Stimulated activated CD8-positive, alpha-beta memory T cell treated with anti-CD3 and anti-CD28 coated beads, Interleukin-4, amount 100 ng/mL, for 4 hours (primary cell): ENCODE measurements around the gene TCERG1.
"Not testable (repeated sequence)": the region's sequence is repeated elsewhere in the genome, so short reads cannot be mapped to it uniquely, and the experiment has no call there.

Experiments
- DNase-seq, 2 donors: peaks; one replicate each; pipeline ENCODE4 v3.0.0-alpha.2; 2020; ENCODE audit warnings: low read depth in 2 of 2, low spot score in 1 of 2

The TCERG1 gene

DNA sequence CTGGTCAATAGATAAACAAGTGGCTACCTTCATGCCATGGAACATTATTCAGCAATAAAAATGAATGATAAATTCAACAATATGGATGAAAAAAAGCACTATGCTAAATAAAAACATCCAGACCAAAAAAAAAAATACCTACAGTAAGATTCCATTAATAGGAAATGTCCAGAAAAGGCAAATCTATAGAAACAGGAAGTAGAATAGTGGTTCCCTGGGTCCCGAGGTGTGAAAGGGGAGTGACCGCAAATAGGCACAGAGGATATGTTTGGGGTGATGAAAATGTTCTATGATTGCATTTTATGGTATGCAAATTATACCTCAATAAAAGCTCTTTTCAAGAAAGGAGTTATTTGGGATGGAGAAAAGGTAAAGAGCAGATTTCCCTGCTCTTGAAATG, 72.4 kb downstream of the TCERG1 start:
- DNase-seq = no peak

DNA sequence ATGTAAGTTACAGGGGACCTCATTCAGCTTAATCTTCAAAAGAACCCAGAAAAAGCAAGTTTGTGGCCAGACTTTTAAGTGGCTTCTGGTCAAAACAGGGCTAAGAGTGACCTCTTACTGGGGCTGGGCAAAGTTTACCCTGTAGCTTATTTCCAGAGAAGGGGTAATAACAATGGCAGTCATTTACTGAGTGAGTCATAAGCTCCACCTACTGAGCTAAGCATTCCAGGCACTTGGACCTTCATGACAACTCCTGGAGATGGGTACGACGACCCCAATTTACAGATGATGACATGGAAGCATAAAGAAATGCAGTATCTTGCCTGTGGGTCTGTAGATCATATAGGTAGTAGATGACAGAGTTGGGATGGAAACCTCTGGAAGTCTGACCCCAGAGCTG, 73.6 kb downstream of the TCERG1 start:
- no peak for DNase-seq

DNA sequence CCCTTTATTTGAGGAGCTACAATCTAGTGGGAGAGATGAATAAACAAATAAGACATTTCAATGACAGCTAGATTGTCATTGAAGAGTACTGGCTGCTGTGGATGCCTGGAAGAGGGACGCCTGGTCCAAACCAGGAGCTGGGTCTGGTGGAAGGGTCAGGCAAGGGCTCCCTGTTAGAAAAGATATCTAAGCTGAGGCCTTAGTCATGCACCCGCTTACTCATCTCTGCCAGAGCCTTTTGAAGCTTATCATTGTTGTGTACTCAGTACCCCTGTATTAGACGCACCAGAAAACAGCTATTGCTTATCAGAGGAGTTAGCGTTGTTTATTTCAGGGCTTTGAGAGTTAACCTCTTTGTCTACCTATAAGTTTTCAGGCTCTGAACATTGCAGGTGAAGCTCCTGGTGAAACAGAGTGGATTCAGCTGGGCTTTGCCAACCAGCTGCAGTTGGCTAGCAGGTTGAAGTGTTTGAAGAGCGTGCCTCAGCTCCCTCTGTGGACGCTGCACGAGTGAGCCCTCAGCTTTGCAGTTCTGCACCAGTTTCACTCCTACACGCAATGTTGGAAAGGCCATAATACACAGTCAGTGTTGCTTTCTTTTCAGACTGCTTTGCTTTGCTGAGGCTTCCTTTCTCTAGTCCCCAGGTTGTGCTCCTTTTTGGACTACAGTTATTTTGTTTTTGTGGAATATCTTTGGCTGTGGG, 74.4 kb downstream of the TCERG1 start:
- no peak for DNase-seq

DNA sequence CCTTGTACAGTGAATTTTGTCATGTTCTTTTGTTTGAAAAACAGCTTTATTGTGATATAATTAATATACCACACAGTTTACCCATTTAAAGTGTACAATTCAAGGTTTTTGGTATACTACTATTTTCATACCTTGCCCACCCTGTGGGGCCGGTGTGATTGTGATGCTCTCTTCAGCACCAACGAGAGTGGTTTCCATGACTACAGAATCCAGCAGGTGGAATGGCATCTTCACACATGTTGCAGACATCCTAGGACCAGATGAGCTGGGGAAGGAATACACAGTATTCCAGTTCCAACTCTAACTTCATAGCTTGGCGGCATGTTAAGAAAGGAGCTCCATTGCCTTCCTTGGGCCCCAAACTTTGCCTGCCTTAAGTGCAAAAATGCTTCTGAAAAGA, 76.6 kb downstream of the TCERG1 start:
- no peak for DNase-seq

DNA sequence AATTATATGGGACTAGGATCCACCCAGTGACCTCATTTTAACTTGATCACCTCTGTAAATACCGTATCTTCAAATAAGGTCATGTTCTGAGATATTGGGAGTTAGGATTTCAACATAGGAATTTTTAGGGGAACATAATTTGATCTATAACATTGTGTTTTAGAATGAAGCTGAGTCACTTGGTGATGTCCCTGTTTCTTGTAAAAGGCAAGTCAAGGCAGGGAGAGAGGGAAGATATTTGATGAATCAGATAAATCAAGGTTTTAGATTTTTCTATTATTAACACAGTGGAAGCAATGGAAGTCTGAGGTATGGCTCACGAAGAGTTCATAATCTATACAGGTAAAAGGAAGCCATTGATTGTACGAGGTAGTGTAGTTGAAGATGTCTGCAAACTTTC, 80.7 kb downstream of the TCERG1 start:
- no peak for DNase-seq

DNA sequence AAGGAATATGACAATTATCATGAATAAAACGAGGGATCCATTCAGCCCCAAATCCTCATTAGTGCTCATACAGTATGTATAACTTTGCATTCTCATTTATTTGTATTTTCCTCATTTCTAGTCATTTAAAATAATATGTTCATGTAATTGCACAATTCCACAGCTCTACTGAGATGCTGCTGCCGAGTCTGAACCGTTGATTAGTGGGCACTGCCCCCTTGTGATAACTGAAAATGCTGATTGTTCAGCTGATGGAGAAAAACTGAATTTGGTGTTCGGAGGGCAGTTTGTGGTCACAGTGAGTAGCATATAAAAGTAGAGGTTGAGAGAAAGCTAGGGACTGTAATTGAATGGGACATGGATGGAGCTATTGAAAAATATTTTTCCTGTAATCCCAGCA, 81.1 kb downstream of the TCERG1 start:
- no peak for DNase-seq

DNA sequence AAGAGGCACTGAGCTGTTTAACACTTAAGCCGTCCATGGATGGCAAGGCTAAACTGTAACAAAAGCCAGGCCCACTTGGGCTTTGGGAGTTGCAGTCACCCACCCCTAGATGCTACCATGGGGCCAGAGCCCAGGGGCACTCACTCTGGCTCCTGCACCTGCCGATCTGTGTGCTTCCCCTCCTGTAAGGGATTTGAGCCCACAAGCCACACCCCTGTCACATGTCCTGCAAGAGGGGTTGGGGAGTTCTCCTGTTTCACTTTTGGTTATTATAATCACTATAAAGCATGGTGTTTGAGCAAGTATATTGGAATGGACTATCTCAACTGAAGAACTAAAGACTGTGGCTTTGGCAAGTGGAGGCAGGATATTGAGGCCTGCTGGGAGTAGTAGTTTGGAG, 82.9 kb downstream of the TCERG1 start:
- no peak for DNase-seq

DNA sequence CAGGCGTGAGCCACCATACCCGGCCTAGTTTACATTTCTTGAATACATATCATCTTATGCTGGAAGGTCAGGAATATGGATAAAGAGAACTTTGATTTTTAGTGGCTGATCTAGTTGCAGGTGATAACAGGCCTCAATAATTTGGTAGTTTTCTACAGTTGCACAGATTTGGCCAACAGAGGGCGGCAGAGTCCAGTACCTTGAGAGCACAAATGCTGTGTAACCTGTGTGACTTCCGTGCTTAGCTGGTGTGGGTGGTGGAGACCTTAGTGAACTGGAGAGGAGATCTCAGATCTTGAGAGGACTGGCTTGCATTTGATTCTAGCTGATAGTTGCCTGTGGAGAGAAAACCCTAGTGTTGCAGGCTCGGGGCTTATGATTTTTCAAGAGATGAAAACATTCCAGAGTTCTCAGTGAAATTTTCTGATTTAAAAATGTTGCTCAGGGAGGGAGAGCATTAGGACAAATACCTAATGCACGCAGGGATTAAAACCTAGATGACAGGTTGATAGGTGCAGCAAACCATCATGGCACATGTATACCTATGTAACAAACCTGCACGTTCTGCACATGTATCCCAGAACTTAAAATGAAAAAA, 86.2 kb downstream of the TCERG1 start:
- DNase-seq = peak; percentile 42 to 57

DNA sequence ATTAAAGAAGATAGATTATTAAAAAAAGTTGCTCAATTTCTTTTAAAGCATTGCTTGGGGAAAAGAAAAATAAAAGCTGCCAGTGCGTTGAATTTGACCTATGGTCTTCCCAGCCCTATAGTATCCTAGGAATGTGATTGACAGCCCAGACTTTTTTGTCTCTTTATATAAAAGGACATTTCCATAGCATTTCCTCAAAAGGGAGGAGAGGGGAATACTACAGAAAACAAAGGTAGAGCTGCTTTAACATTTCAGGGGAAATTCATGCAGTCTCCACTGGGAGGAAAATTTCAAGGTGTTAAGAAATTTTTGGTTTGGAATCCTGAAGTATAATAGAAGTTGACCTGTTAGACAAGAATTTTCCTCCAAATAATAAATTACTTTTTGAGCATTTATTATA, 86.7 kb downstream of the TCERG1 start:
- DNase-seq = no peak

DNA sequence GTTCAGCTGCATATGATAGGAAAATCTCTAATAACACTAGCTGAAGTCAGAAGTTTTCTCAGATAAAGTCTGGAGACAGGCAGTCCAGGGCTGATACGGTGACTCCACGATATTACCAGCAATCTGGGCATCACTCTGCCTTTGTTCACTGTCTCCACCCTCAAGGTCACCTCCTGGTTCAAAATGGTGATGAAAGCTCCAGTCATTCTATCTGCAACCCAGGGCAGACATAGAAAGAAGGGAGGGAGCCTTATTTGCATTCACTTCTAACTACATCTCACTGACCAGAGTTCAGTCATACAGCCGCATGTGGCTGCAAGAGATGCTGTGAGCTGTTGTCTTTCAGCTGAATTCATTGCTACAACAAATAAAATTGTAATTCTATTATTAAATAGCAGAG, 91.3 kb downstream of the TCERG1 start:
- no peak for DNase-seq

DNA sequence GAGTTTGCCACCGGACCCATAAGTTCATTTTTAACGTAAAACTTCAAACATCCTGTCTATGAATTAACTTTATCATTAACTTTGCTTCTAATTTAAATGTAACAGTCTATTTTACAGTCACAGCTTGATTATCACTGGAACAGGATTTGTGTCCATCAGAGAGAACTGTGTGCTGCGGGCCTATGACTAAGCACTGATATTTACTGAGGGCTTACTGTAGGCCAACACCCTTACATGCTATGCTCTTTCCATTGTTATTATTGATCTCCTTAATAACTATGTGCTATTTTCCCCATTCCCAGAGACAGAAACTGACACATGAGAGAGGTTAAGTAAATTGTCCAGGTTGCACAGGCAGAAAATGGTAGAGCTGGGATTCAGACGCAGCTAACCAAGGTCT, 92.8 kb downstream of the TCERG1 start:
- no peak for DNase-seq

DNA sequence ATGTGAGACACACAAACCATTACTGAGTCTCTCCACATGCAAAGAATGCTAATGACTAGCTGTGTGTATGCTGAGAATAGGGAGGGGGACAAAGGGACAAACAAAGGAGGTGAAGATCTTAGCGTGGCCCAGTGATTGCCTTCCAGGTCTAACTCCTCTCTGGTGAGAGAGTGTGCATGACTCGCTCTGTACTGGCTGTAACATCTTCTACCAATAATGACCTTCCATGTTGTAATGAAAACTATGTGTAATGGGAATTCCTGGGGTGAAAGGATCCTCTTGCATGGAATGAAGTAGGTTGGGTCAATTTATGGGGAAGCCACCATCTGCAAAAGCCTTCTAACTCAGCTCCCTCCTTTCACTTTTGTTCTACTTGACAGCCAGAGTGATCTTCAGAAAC, 93.3 kb downstream of the TCERG1 start:
- DNase-seq = no peak

DNA sequence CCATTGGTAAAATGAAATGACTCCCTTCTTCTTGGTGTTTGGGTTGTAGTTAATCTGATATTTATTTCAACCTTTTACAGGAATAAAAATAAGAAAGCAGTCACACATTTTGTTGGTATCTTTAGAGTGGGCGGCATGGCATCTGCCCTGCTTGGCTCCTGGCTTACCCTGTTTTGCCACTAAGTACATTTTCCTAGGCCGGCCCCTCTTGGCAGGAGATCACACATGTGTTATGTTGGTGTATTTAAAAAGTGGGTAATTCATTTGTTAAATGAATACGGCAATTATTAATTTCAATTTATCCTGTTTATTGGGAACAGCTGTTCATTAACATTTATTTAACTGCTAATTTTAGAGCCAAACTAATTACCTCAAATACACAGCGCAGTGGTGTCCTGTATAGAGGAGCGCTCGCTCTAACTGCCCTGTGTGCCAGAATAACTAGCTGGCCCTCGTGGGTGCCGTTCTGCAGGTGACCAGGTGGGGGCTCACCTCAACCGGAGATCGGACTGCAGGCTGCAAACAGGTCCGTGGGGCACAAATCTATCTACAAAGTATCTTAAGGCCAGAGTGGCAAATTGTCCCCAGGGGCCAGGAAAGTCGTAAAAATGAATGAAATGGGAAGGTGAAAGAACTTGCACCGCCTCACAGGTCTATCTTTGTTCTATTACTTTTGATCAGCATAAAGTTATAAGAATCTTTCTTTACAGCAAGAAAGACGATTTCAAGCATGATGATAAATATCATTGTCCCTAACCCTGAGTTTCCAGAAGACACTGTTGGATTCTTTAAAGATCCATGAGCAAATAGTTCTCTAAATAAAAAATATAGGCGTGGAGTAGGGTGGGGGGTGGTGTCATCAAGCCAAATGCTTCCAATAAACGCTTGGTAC, 95.1 kb downstream of the TCERG1 start:
- peak; percentile 24 to 32 for DNase-seq

DNA sequence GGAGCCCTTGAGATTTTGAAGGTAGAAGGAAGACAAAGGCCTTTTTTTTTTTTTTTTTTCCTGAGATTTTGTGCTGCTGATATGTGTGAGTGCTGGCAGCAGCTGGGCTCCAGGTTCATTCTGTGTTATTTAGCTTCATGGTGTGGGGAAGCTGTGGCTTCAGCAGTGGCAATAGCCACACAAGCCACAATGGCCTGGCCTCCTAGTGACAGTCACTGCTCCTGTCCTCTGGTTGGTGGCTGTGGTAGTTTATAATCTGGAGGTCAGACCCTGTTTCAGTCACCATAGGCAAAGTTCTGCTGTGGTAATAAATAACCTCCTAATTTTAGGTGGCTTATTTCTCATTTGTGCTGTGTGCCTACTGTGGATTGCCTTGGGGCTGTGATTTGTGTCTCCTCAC, 97.1 kb downstream of the TCERG1 start:
- no peak for DNase-seq

DNA sequence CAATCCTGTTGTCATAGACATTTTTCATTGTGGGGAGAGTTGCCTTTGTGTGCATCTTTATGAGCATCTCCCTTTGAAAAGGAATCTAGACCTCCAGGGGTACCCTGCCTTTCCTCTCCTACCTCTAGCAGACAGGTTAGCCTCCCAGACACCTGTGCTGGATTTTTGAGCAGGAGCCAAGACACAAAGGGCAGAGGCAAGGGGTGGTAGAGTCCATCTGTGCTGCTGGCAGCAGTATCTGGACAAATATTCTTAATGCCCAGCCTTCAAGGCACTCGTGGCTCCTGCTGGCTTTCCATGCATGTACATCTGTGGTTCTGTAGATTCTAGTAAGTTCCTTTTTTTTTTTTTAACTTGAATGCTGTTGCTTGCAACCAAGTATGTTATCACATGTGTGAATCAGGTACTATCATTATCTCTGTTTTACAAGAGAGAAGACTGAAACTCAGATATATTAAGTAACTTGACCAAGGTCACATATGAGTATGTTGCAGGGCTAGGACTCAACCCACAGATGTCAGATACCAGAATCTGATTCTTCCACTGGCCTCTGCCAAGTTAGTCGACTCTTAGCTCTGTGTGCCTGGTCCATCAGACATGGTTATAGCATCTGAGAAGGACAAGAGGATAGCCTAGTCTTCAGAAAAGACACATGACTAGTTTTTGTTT, 101.8 kb downstream of the TCERG1 start:
- DNase-seq = no peak

DNA sequence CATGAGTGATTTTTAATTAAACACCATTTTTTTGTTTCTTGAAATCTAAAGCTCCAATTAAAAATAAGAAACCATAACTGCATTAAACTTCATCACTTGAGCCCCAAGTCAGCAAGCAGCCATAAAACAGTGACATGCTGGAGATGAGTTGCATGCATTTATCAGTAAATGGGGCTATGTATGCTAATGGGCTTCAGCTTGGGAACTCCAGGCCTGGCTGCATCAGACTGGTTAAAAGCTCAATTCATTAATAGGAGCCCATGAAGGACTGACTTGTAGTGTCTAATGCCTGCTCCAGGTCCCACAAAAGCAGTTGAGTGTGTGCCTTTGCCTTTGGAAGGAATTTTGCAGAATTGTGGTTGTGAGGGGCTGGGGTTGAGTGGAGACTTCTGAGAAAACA, 102.5 kb downstream of the TCERG1 start:
- no peak for DNase-seq

DNA sequence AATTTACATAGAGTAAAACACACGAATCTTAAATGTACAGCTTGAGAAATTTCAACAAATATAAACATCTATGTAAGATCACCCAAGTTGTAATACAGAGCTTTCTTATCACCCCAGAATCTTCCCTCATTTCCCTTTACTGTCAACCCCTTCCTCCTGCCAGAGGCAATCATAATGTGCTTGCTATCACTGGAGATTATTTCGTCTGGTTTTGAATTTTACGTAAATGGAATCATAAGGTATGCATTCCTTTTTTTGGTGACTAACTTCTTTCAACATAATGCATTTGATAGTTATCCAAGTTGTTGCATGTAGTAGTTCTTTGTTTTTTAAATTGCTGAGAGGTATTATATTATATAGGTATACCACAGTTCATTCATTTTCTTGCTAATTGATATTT, 106.3 kb downstream of the TCERG1 start:
- DNase-seq = no peak

DNA sequence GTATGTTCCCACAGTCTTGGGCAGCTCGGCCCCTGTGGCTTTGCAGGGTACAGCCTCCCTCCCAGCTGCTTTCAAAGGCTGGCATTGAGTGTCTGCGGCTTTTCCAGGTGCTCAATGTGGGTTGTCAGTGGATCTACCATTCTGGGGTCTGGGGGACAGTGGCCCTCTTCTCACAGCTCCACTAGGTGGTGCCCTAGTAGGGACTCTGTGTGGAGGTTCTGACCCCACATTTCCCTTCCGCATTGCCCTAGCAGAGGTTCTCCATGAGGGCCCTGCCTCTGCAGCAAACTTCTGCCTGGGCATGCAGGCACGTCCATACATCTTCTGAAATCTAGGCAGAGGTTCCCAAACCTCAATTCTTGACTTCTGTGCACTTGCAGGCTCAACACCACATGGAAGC, 109.8 kb downstream of the TCERG1 start:
- not testable (repeated sequence) for DNase-seq

DNA sequence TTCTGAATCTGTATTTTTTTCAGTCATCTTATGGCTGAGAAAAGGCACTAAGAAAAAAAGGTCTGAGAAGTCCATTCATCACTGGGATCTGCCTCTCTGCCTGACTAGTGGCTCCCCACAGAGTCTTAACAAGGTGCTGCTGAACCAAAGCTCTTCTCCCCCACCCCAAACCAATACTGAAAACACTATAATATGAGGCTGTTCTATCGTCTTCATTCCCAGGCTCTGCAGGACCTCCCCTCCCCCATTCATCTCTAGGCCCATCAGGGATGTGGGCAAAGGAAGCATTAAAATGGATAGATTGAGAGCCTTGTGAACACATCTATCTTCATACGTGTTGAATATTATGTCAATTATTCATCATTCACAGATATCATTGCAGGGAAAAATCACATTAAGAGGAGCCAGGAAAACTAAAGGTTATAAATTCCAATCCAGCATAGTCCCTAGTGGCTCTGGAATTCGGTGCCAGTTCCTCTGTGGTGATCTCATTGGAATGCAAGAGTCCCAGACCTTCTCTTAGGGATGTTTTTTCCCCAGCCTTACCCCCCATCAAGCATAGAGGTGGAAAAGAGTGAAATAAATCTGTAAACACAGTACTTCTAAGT, 113.2 kb downstream of the TCERG1 start:
- no peak for DNase-seq
